BE2C (cell line): ENCODE data around the gene PAX7.

Experiments
- DNase-seq: peaks from one replicate; pipeline ENCODE4 v3.0.0-alpha.2; 2020
- H3K27me3 ChIP-seq: fragments of 250-450 bp; sonication (Bioruptor Pico); 2 replicates; pipeline ENCODE4 v1.5.1; 2020; ENCODE audit warnings: mild to moderate bottlenecking
- H3K36me3 ChIP-seq: fragments of 250-450 bp; sonication (Bioruptor Pico); 2 replicates; pipeline ENCODE4 v1.5.1; 2020; ENCODE audit warnings: mild to moderate bottlenecking
- H3K4me1 ChIP-seq: fragments of 250-450 bp; sonication (Bioruptor Pico); 2 replicates; pipeline ENCODE4 v1.5.1; 2020
- H3K4me3 ChIP-seq: 2 replicates; pipeline ENCODE4 v1.5.1; 2011; ENCODE audit warnings: low read depth, low read length
- H3K9me3 ChIP-seq: fragments of 250-450 bp; sonication (Bioruptor Pico); 2 replicates; pipeline ENCODE4 v1.5.1; 2020
- CTCF ChIP-seq: IDR thresholded peaks from 2 replicates; pipeline ENCODE4 v1.5.1; 2012; ENCODE audit warnings: mild to moderate bottlenecking, low read depth, low read length

Gene PAX7

GRCh38 chr1:18652791-18653190 is 22.1 kb downstream of the PAX7 start:
- H3K9me3 ChIP-seq: no peaks in the 10 kb centered on the region
- 0 out of 2 replicates have a peak, but pooled peaks cover 2% of the 10 kb centered on the region for H3K27me3 ChIP-seq
- no peak overlapping the region for H3K4me3 ChIP-seq
- no peaks in the 10 kb centered on the region for H3K4me1 ChIP-seq
- no peak for TF ChIP-seq CTCF
- DNase-seq: no peak
- no peaks in the 10 kb centered on the region for H3K36me3 ChIP-seq

GRCh38 chr1:18653367-18653766 is 22.7 kb downstream of the PAX7 start:
- no peaks in the 10 kb centered on the region for H3K27me3 ChIP-seq
- H3K36me3 ChIP-seq: no peaks in the 10 kb centered on the region
- no peaks in the 10 kb centered on the region for H3K4me1 ChIP-seq
- no peak for TF ChIP-seq CTCF
- no peak overlapping the region for H3K4me3 ChIP-seq
- no peak for DNase-seq
- H3K9me3 ChIP-seq: no peaks in the 10 kb centered on the region

- no peak for DNase-seq
- no peak for TF ChIP-seq CTCF
- Histone ChIP-seq H3K9me3 (no peaks in the 10 kb centered on the region), H3K36me3 (no peaks in the 10 kb centered on the region), H3K4me3 (no peak overlapping the region), H3K4me1 (no peaks in the 10 kb centered on the region), H3K27me3 (no peaks in the 10 kb centered on the region)
These were observed 23.3 kb downstream of the PAX7 start for GRCh38 chr1:18653916-18654315.

GRCh38 chr1:18654599-18654998 is 24.0 kb downstream of the PAX7 start:
- no peak for TF ChIP-seq CTCF
- Histone ChIP-seq H3K36me3 (no peaks in the 10 kb centered on the region), H3K4me3 (no peak overlapping the region), H3K27me3 (no peaks in the 10 kb centered on the region), H3K9me3 (no peaks in the 10 kb centered on the region), H3K4me1 (no peaks in the 10 kb centered on the region)
- DNase-seq: no peak

GRCh38 chr1:18657506-18658201 is 27.0 kb downstream of the PAX7 start:
- Histone ChIP-seq H3K27me3 (no peaks in the 10 kb centered on the region), H3K4me1 (no peaks in the 10 kb centered on the region), H3K4me3 (no peak overlapping the region), H3K9me3 (no peaks in the 10 kb centered on the region), H3K36me3 (no peaks in the 10 kb centered on the region)
- no peak for DNase-seq
- no peak for TF ChIP-seq CTCF

- no peaks in the 10 kb centered on the region for H3K27me3 ChIP-seq
These were observed 28.2 kb downstream of the PAX7 start for GRCh38 chr1:18658831-18659230.

More at GRCh38 chr1:18658831-18659230, 28.2 kb downstream of the PAX7 start:
- no peak for TF ChIP-seq CTCF
- no peaks in the 10 kb centered on the region for H3K36me3 ChIP-seq
- no peaks in the 10 kb centered on the region for H3K4me1 ChIP-seq
- no peak for DNase-seq
- no peaks in the 10 kb centered on the region for H3K9me3 ChIP-seq
- H3K4me3 ChIP-seq: no peak overlapping the region
